HEK293T (cell line): ENCODE data around the gene CHTOP.

Source experiments
- CTCF ChIA-PET: fragments of 350-600 bp; formaldehyde crosslinking; extraction: SDS; loops from one replicate; lab custom pipeline; 2021; ENCODE audit warnings: antibody characterized with exemption, inconsistent platforms; lab: Yijun Ruan, JAX
- POLR2A ChIA-PET: fragments of 350-600 bp; formaldehyde crosslinking; extraction: SDS; loops from one replicate; lab custom pipeline; 2020; ENCODE audit warnings: antibody characterized with exemption, inconsistent platforms; lab: Yijun Ruan, JAX
- DNase-seq: peaks from one replicate; pipeline ENCODE4 v3.0.0; 2012; ENCODE audit warnings: mixed read lengths; ENCODE audit errors: extremely low spot score
- HDGF ChIP-seq: fragments of 450-650 bp; IDR thresholded peaks from 2 replicates; pipeline ENCODE4 v1.6.1; 2017; ENCODE audit warnings: antibody characterized with exemption, borderline replicate concordance

CHTOP gene

DNA sequence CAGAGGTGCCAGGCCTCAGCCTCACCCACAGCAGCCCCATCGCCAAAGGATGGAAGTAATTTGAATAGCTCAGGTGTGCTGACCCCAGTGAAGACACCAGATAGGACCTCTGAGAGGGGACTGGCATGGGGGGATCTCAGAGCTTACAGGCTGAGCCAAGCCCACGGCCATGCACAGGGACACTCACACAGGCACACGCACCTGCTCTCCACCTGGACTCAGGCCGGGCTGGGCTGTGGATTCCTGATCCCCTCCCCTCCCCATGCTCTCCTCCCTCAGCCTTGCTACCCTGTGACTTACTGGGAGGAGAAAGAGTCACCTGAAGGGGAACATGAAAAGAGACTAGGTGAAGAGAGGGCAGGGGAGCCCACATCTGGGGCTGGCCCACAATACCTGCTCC is 59.6 kb downstream of the CHTOP start:
- no peak for DNase-seq
- POLR2A ChIA-PET: interaction anchor here (0.9 to 1.4 kb wide), 2 partner anchors 34 to 35 kb away, joined by 3 to 4 read pairs; partner anchors contain the start of genes INTS3 and SNAPIN
- TF ChIP-seq HDGF: no peak
- CTCF ChIA-PET: no interaction called here
